ENCODE data around the gene NCR2. TPM values are rescaled to one million over a fixed set of nuclear protein-coding genes. Genes with fewer than 3 reads are reported as not detected.

The NCR2 gene
- total RNA-seq, 1 experiment from 2014 or later, result not detected

GRCh38 chr6:41373627-41373918 lies 38.2 kb downstream of the NCR2 start:
- Histone ChIP-seq H3K36me3 (ENCODE audit: control insufficient read depth in 1 of 2, insufficient read depth in 2 of 2, low read length in 2 of 2) (no peaks in the 10 kb centered on the region), H3K4me3 (replicated peaks in 1 of 2; ENCODE audit: low read depth in 1 of 2, low read length in 2 of 2) (no peak overlapping the region), H3K79me2 (ENCODE audit: insufficient read depth, low read length) (no peaks in the 10 kb centered on the region), H3K4me2 (ENCODE audit: low read length) (no peak overlapping the region), H3K9ac (ENCODE audit: low read length) (no peak overlapping the region), H3K4me1 (ENCODE audit: control insufficient read depth in 1 of 2, insufficient read depth in 2 of 2, low read length in 2 of 2) (peaks cover 2 to 3% of the 10 kb centered on the region in 2 experiments; a peak in 1 of 4 replicates), H4K20me1 (ENCODE audit: insufficient read depth) (no peaks in the 10 kb centered on the region), H3K27ac (ENCODE audit: low read depth, low read length) (no peak overlapping the region), H3K9me2 (ENCODE audit: insufficient read depth) (no peaks in the 10 kb centered on the region), H3K27me3 (ENCODE audit: insufficient read depth, low read length) (0 out of 2 replicates have a peak, but pooled peaks cover 3% of the 10 kb centered on the region), H3K9me3 (ENCODE audit: control insufficient read depth in 1 of 2, insufficient read depth in 1 of 2, low read depth in 1 of 2, low read length in 2 of 2) (no peaks in the 10 kb centered on the region), H2AFZ (ENCODE audit: low read depth, low read length, poor library complexity, severe bottlenecking) (no peak overlapping the region)
- CTCF ChIA-PET, result no interaction called here
- no peak for DNase-seq (ENCODE audit: low read depth, low spot score)
- POLR2A ChIA-PET, result no interaction called here
- intact Hi-C loops (cut with micrococcal nuclease), result no loop called here
- ATAC-seq, result no peak
- BruUV-seq (replicated peaks), result no TSS peak
- RAD21 ChIA-PET (ENCODE audit: low non-redundant PET in 1 of 2, low total read pairs in 2 of 2, uncharacterized antibody in 2 of 2, unreplicated experiment in 2 of 2), result no interaction called here
- TF ChIP-seq RAD21 (IDR thresholded peaks at IDR 0.05; ENCODE audit: low read depth) (no peak), ZBTB33 (IDR thresholded peaks at IDR 0.05; ENCODE audit: extremely low read depth, insufficient replicate concordance, low read length) (no peak), POLR2AphosphoS5 (IDR thresholded peaks at IDR 0.05; ENCODE audit: low read depth, low read length) (no peak), EZH2 (IDR thresholded peaks at IDR 0.05) (no peak), EZH2phosphoT487 (IDR thresholded peaks at IDR 0.05; ENCODE audit: borderline replicate concordance) (no peak), ZNF274 (IDR thresholded peaks at IDR 0.05; ENCODE audit: low read depth, low read length) (no peak), EGR1 (IDR thresholded peaks at IDR 0.05; ENCODE audit: low read depth) (no peak), FOSL1 (IDR thresholded peaks at IDR 0.05; ENCODE audit: low read depth) (no peak), YY1 (IDR thresholded peaks at IDR 0.05; ENCODE audit: extremely low read depth, insufficient replicate concordance, low read depth, low read length) (no peak), REST (IDR thresholded peaks at IDR 0.05; ENCODE audit: low read depth) (no peak), CTCF (IDR thresholded peaks at IDR 0.05 in 2 of 3, conservative IDR thresholded peaks at IDR 0.05 in 1 of 3; ENCODE audit: borderline replicate concordance in 1 of 3, insufficient read depth in 1 of 3, low read depth in 2 of 3, low read length in 2 of 3) (no peak)
